Lower leg skin (tissue), 4 donors: ENCODE data around the gene TEAD3. TPM values are rescaled to one million over a fixed set of nuclear protein-coding genes. Genes with fewer than 3 reads are reported as not detected.

ENCODE experiments used
- DNase-seq, 2 donors: peaks; one replicate each; pipeline ENCODE4 v3.0.0-alpha.2; 2019; ENCODE audit warnings: low spot score in 2 of 2
- H3K4me3 ChIP-seq: fragments of 200-600 bp; sonication (generic); 2 replicates; pipeline ENCODE4 v1.5.1; 2017; ENCODE audit warnings: mild to moderate bottlenecking, low read depth; ENCODE audit not compliant: poor library complexity, severe bottlenecking
- CTCF ChIP-seq, 3 donors: fragments of 450-650 bp; IDR thresholded peaks; one replicate each; pipeline ENCODE4 v1.5.1; 2016; ENCODE audit warnings: antibody characterized with exemption in 3 of 3, mild to moderate bottlenecking in 3 of 3, moderate library complexity in 2 of 3
- POLR2A ChIP-seq, 2 donors: fragments of 450-650 bp; IDR thresholded peaks; one replicate each; pipeline ENCODE4 v1.6.1; 2016 to 2017; ENCODE audit warnings: antibody characterized with exemption in 2 of 2, mild to moderate bottlenecking in 1 of 2, moderate library complexity in 1 of 2
- WGBS, 2 donors: methylation state at CpG; one replicate each; pipeline ENCODE4 v1.1.5; 2018; 5-methylcytosine and 5-hydroxymethylcytosine counted together
- intact Hi-C: fragments of 100-400 bp; cut with DNase I; formaldehyde crosslinking; loops from one replicate; pipeline ENCODE4 v1.15.0; 2023; ENCODE audit warnings: low total_unique reads
- total RNA-seq, 4 donors: library from RNA; depleted of rRNA; stranded (reverse); fragments of >200 nt; gene quantifications; one replicate each; pipeline ENCODE4 v1.1.0, GENCODE V29; 2016

The TEAD3 gene
- total RNA-seq, 4 donors from 2014 or later = 51.3 to 73.2 (median 56.8) TPM

GRCh38 chr6:35473850-35474130, 23.1 kb downstream of the TEAD3 start:
- intact Hi-C loops = no loop called here
- DNase-seq = no peak
- no peak overlapping the region for H3K4me3 ChIP-seq
- no peak for TF ChIP-seq CTCF (IDR thresholded peaks at IDR 0.05)
- TF ChIP-seq POLR2A (IDR thresholded peaks at IDR 0.05) = no peak

GRCh38 chr6:35473075-35473849, 23.6 kb downstream of the TEAD3 start:
- no peak for DNase-seq
- H3K4me3 ChIP-seq = no peak overlapping the region
- TF ChIP-seq POLR2A (IDR thresholded peaks at IDR 0.05) (no peak), CTCF (IDR thresholded peaks at IDR 0.05) (no peak)
- intact Hi-C loops = no loop called here
- WGBS, 2 donors = 82 to 88% methylated on average over 9 of the region's 9 CpGs

GRCh38 chr6:35471836-35472345, 25.0 kb downstream of the TEAD3 start:
- intact Hi-C loops = no loop called here
- no peak for TF ChIP-seq CTCF (IDR thresholded peaks at IDR 0.05)
- no peak for TF ChIP-seq POLR2A (IDR thresholded peaks at IDR 0.05)
- no peak for DNase-seq
- H3K4me3 ChIP-seq = no peak overlapping the region
- 59 to 65% methylated on average over 8 of the region's 8 CpGs for WGBS, 2 donors

- DNase-seq = no peak
- H3K4me3 ChIP-seq = no peak overlapping the region
- no peak for TF ChIP-seq POLR2A (IDR thresholded peaks at IDR 0.05)
- TF ChIP-seq CTCF (IDR thresholded peaks at IDR 0.05) = no peak
- intact Hi-C loops = no loop called here
- 45 to 70% methylated on average over 3 of the region's 3 CpGs for WGBS, 2 donors
These were observed 26.2 kb downstream of the TEAD3 start for GRCh38 chr6:35470663-35471120.

- 42 to 50% methylated on average over 18 of the region's 18 CpGs for WGBS, 2 donors
- H3K4me3 ChIP-seq = peak overlapping the region; percentile 90
- no peak for DNase-seq
- intact Hi-C loops = loop anchor here (5.0 kb wide), 1 partner anchor 128 kb away; the partner anchor contains the start of gene PPARD
- TF ChIP-seq CTCF (IDR thresholded peaks at IDR 0.05) (no peak), POLR2A (IDR thresholded peaks at IDR 0.05) (no peak)
These were observed 26.9 kb downstream of the TEAD3 start for GRCh38 chr6:35469751-35470662.
